ENCODE measurements around the gene IRX5.

The IRX5 gene

DNA sequence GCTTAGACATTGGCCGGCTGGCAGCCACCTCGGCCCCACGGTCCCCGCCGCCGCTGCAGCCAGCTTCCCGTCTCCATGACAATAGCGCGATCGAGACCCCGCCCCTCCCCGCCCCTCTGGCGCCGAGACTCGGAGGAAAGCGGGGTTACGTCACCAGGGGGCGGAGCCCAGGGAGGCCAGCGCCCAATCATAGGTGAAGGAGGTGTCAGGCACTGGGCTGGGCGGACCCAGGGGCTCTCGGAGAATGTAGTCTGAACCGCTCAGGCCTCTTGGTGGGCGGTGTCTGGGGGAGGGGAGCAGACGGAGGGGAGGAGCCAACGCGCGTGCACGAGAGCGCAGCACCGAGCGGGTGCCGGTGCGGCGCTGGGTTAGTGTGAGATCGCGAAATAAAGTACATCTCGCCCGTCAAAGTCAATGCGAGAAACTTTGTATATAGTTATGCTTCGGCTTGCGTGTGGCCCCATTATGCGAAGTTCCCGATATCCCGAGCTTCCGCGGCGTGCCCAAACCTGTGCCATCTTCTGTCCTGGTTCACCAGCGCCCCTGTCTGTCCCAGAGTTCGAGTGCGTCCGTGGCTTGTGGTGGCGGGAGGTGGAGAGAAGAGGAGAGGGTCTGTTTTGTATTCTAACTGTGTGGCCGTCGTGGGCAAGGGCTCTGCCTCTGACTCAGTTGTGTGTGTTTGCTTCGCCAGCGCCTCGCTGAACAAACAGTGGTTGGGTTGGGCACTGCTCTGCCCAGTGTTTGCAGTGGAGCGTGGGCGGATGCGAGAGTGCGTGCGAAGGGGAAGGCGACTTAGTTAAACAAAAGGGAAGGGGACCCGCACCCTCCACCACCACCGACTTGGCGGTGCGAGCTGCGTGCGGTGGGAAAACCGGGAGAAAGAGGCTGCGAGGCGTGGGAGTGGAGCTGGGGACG, 1.3 kb upstream of the IRX5 start:
- H3K27ac ChIP-seq, result peak overlapping the region; percentile 97
- DNase-seq (ENCODE audit: low read depth, low spot score), result peak; percentile 90

DNA sequence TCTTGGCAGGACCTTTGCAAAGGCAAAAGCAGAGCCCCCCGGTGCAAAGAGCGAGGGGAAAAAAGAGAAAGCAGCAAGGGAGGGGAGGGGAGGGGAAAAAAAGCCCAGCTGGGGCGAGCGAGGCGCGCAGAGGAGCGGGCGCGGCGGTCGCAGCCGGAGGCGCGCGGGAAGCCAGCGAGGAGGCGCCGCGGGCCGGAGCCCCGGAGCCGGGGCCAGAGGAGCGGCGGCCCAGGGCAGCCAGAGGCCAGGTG, 129 bp downstream of the IRX5 start:
- H3K27ac ChIP-seq, result peak overlapping the region; percentile 97
- no peak for DNase-seq (ENCODE audit: low read depth, low spot score)

DNA sequence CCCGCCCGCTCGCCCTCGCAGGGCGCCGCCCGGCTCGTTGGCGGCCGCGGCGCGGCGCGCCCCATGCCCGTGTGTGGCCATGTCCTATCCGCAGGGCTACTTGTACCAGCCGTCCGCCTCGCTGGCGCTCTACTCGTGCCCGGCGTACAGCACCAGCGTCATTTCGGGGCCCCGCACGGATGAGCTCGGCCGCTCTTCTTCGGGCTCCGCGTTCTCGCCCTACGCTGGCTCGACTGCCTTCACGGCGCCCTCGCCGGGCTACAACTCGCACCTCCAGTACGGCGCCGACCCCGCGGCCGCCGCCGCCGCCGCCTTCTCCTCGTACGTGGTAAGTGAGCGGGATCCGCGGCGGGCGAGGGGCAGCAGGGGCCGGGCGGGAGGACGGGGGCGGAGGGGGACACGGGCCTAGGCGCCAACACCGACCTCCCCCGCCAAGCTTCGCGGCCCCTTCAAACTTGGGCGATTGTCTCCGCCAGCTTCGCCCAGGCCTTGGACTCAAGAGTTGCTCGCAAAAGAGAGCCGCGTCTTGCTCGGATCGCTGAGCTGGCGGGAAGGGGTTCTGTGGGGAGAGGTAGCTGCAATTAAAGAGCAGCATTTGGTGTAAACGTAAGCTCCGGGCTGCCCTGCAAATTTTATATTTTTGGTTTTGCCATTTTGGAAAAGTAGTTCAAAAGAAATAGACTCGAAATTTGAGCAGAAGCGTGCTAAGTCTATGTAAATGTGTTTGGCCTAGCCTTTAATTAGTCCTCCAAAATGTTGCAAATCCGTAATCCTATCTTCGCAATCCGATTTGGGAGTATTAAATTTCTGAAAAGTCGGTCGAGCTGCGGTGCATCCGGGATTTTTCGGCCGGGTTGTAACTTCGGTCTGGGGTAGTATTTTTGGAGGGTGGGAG, 702 bp downstream of the IRX5 start:
- H3K27ac ChIP-seq, result peak overlapping the region; percentile 97
- no peak for DNase-seq (ENCODE audit: low read depth, low spot score)

DNA sequence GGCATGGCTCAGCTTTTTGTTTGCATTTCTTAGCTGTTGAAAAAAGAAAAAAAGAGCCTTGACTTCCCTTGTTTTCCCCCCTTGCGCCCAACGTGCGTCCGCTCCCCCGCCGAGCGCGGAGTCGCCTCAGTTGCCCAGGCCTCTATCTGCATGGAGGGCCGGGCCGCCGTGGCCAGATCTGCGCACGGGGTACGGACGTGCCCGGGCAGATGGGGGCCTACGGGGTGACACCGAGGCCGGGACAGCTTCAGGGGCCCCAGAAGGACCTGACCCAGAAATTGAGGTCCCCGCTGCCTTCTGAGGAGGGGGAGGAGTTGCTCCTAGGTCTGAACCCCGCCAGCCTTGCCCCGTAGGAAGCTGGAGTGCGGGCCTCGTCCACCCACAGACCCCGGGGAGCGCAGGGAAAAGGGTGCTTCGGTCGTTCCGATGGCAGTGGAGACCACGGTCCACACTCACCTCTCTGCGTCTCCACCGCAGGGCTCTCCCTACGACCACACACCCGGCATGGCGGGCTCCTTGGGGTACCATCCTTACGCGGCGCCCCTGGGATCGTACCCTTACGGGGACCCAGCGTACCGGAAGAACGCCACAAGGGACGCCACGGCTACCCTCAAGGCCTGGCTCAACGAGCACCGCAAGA, 1.5 kb downstream of the IRX5 start:
- no peak for DNase-seq (ENCODE audit: low read depth, low spot score)
- H3K27ac ChIP-seq, result peak overlapping the region; percentile 97

DNA sequence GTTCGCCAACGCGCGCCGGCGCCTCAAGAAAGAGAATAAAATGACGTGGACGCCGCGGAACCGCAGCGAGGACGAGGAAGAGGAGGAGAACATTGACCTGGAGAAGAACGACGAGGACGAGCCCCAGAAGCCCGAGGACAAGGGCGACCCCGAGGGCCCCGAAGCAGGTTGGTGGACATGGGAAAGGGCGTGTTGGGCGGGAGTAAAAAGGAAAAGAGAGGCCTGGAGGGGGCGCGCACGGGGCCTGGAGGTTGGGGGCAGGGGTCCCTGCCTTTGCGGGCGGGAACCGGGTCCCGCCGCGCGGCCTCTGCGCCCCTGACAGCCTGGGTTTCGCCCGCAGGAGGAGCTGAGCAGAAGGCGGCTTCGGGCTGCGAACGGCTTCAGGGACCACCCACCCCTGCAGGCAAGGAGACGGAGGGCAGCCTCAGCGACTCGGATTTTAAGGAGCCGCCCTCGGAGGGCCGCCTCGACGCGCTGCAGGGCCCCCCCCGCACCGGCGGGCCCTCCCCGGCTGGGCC, 2.1 kb downstream of the IRX5 start:
- no peak for DNase-seq (ENCODE audit: low read depth, low spot score)
- peak overlapping the region; percentile 97 for H3K27ac ChIP-seq

DNA sequence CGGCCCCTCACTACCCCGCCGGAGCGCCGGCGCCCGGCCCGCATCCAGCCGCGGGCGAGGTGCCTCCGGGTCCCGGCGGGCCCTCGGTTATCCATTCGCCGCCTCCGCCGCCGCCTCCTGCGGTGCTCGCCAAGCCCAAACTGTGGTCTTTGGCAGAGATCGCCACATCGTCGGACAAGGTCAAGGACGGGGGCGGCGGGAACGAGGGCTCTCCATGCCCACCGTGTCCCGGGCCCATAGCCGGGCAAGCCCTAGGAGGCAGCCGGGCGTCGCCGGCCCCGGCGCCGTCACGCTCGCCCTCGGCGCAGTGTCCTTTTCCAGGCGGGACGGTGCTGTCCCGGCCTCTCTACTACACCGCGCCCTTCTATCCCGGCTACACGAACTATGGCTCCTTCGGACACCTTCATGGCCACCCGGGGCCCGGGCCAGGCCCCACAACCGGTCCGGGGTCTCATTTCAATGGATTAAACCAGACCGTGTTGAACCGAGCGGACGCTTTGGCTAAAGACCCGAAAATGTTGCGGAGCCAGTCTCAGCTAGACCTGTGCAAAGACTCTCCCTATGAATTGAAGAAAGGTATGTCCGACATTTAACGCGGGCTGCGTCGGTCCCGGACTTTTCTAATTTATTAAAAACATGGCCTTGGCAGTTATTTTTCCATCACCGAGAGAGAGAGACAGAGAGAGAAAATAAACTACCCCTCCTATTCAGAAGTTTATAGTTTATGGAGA, 2.8 kb downstream of the IRX5 start:
- peak overlapping the region; percentile 97 for H3K27ac ChIP-seq
- no peak for DNase-seq (ENCODE audit: low read depth, low spot score)

DNA sequence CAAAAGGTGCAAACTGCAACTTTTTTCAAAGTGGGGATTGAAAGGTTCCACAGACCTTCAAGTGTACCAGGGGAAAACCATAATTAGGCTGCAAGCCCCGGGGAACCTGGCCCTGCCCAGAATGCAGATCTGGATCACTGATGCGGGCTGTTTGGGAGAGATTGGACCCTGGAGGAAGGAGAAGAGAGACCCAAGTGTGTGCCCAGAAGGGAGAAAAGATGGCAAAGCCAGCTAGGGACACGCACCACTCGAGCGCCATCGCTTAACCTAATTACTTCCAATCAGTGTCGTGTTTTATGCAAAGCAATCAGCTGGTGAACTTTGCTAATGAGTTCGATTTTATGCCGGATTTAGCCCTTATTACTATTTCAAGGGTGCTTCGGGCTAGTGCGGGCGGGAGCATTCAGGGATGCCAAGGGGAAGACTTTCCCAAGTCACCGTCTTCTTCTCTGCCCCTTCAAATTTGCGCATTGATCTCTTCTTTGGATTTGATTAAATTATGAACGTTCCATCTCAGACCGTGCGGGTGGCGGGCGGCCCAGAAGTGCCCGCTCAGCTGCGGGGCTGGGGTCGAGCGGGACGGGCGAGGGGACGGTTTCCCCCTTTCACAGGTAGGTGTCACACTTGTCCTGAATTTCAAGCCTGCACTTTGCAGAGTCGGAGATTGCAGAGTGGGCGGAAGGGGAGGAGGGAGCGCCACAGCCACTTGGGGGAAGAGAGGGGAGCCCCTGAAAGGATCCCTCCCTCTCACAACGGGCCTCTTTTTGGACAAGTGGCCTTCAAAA, 4.0 kb downstream of the IRX5 start:
- peak overlapping the region; percentile 97 for H3K27ac ChIP-seq
- no peak for DNase-seq (ENCODE audit: low read depth, low spot score)

DNA sequence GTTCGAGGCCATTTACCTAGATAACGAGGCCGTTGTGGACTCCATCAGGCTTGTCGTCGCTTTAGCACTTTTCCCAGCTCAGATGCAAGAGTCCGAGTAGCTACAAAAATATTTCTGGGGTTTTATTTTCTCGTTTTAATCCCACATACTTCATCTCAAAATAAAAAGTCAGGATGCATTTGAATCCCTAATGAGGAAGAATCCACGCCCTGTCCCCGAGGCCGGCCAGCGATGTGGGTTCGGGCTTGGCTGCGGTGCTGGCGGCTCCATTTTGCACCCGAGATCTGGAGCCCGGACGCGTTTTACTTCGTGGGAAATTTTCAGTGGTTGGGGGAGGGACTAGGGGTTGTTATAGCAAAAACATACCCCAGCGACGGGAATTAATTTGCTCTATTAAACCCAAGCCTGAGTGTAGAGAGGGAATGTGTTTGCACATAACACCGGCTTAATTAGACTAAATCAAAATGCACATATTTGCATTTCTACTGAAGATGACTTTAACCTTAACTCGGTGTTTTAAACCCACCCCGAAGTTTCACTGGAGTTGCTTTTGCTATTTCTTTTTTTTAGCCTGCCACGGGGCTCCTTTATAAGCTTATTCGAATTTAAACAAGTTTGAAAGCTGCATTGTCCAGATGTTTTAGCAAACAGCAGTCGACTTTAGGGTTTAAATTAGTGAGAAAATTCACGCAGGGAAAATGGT, 4.8 kb downstream of the IRX5 start:
- no peak for DNase-seq (ENCODE audit: low read depth, low spot score)
- peak overlapping the region; percentile 97 for H3K27ac ChIP-seq

DNA sequence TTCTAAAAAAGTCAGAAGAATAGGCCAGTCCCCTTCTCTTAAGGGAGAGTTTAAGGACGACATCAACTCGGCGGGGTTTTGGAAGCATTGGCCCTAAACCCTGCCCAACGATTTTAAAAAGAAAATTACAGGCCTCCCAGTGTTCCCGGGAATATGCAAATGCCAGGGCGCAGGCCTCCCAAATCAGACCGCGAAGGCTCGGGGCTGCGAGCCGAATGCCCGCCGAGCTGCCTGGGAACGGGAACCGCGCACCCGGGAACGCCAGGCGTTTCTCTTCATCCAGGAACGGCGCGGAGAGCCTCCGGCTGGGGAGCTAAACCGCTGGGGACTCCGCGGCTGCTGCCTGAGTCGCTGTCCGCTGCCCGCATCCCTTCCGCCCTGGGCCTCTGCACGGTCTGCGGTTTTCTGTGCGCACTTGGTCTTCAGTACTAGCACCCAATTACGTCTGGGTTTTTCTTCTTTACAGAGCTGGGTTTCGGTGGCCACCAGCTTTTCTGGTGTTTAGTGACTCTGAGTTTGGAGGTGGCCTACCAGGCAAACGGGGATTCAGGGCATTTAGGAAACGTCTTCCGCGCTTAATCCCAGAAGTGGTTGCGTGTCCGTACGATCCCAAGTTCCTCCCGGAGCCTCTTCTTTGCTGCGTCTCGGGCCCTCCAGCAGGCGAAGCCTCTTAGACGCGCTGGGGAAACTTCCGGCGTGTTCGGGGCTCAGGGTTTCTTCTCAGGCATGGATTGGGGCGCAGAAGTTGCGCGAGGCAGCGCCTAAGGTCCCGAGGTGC, 5.7 kb downstream of the IRX5 start:
- DNase-seq (ENCODE audit: low read depth, low spot score), result no peak
- peak overlapping the region; percentile 97 for H3K27ac ChIP-seq

DNA sequence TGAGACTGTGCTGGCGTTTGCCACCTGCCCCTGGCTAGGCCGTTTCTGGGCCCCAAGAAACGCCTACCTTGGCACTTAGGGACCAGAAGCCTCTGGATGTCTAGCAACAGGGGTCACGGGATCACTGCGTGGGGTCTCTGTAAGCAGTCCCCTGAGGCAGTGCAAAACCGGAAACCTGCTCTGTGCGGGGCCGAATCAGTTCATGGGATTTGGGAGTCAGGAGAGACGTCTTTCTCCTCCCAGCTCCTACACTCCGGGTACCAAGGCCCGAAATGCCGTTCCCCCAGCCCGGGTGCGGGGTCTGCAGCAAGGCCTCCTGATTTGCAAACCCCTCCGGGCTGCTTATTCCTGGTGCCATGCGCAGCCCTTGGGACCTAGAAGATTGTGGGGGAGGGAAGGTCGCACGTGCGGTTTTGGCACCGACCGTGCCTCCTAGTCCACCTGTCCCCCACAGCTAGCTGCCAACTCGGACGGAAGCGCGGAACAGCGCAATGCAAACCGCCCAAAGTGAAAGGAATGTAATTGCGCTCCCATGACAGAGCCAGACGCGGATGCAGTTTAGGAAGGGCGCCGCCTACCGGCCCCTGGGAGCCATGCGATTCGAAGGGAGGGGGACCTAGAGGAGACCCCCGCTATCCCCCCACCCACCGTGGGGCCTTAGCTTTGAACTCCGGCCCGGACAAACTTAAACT, 6.5 kb downstream of the IRX5 start:
- peak overlapping the region; percentile 97 for H3K27ac ChIP-seq
- no peak for DNase-seq (ENCODE audit: low read depth, low spot score)

DNA sequence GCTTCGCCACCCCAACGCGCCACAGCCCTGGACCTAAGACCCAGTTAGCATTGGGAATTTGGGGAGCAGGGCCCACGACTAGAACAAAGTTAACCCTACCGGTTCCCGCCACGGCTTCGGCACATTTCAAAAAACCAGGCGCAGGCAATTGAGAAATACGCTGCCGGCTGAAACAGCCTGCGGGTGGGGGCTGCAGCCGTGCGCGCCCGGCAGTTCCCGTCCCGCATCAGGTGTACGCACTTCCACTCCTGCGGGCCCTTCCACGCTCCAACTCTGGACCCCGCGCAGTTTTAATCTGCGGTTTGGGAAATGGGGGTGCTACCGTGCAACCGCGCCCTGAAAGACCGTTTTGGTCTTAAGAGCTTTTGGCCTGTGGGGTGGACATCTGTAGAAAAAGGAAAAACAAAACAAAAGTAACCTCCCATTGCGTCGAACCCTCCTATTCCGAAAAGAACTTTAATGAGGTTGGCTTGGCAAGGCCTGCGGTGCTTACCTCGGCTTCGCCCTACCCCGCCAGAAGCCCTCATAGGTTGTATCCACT, 7.1 kb downstream of the IRX5 start:
- H3K27ac ChIP-seq, result peak overlapping the region; percentile 97
- no peak for DNase-seq (ENCODE audit: low read depth, low spot score)

DNA sequence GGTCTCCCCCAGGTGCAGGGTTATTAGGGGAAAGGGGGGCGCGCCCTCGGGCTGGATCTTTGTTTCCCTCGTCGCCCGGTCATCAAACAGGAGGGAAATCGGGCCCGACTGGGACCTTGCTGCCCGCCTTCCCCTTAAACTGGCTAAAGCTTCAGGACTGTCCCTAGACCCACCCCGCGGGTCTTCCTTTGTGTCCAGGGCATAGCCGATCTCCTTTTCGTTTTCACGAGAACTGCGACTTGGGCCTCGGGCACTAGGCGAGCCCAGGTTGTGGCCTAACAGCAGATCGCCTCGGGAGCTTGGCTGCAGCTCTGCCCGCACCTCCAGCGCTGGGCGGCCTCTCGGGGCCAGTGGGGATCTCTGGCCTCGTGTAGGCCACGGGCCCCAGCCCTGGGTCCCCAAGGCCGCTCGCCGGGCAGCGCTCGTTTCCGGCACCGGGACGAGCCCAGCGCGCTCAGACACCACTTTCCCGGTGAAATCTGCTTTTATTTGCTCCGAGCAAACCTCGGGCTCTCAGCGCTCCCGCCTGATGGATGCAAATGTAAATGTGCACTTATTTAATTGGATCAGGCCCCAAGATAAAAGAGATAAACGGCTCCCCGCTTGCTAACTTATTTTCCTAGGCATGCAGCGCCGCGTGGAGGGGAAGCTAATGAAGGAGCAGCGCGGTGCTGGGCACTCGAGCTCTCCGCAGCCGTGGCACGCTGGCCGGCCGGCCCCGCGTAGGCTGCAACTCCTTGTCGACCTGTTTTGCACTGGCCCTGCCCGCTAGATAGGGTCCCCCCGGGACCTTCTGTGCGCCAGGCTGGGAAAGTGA, 7.8 kb downstream of the IRX5 start:
- no peak for DNase-seq (ENCODE audit: low read depth, low spot score)
- no peak overlapping the region for H3K27ac ChIP-seq

DNA sequence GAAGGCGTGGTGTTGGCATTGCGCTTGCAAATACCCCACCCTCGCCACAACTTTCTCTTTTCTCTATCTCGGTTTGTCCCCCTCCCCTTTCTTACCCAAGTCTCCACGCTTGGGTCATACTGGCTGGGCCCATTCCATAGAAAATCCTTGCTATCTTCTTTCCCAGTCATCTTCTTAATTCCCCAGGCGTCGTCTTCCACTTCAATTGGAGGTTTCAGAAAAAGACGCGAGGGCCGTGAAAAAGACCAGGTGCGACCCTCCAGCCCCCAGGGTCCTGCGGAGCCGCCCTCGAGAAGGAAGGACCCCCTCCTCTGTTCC, 8.3 kb downstream of the IRX5 start:
- H3K27ac ChIP-seq, result no peak overlapping the region
- DNase-seq (ENCODE audit: low read depth, low spot score), result no peak

DNA sequence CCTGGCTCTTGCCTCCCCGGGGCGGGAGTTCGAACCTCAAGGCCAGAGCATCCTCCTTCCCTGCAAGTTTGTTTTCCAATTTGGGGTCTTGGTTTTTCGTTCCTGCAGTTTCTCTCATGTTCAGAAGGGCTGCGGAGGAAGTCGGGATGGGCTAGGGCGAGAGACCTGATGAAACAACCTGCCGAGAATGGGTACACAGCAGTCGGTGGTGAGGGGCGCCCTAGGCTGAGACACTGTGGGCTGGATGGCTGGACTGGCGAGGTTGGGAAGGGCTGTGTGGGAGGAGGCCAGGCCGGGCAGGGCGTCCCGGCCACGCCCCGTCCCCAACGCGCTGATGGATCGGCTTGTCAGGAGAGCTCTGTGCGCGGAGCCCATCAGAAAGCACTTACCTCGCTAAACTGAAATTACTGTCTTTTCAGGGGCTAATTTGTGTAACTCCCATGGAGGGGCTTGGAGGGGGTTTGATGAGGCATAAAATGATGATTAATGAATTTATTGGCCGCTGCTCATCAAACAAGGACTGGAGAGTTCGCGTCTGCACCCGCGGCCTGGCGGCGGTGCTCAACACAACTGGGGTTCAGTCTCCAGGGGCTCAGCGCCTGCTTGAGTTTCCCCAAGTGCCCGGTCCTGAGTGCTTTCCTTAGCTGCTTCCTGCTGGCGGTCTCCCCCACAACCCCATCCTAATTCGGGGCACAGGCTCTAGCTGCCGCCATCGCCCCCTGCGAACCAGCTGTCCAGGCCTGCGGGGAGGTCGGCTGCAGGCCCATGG, 9.0 kb downstream of the IRX5 start:
- DNase-seq (ENCODE audit: low read depth, low spot score), result no peak
- H3K27ac ChIP-seq, result no peak overlapping the region

DNA sequence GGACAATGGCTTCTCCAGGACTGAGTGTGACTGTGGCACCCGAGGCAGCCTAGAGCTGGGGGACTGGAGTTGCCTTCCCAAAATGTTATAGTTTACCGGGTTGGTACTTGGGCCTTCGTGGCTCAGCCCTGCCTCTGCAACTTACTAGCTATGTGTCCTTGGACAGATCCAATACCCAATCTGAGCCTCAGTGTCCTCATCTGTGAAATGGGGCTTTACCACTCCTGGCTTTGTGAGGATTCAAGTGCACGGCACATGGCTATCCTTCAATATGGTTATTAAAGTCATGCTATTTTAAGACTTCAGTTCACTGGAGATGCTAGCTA, 9.6 kb downstream of the IRX5 start:
- DNase-seq (ENCODE audit: low read depth, low spot score), result no peak

DNA sequence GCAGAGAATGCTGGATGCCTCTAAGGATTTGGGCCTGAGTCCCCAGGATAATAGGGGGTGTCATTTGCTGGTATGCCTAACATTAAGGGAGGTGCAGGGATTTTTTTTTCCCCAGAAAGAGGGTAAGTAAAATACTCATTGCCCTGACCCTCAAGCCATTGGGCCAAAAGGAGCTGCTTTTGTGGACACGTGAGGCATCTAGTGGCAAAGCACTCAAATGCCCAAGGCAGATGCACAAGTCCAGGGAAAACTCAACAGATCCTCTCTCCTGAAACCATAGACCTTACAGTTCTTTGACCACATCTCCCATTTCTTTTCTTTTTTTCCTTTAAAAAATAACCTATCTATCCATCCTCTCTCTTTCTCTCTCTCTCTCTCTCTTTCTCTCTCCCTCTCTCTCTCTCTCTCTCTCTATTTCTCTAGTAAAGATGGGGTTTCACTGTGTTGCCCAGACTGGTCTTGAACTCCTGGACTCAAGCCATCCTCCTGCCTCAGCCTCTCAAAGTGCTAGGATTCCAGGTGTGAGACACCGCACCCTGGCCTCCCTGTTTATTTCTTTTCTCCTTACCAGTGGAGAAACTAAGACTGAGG, 11.8 kb downstream of the IRX5 start:
- no peak for DNase-seq (ENCODE audit: low read depth, low spot score)
- H3K27ac ChIP-seq, result no peak overlapping the region

More for the DNA sequence above, 9.6 kb downstream of the IRX5 start:
- H3K27ac ChIP-seq, result no peak overlapping the region
